ACC112 (cell line): Measurements from ENCODE around the gene ADAMTS2.

Experiments used
- H2AFZ ChIP-seq: fragments of 200-600 bp; sonication (generic); one replicate; pipeline ENCODE4 v1.6.0; 2017; ENCODE audit warnings: antibody characterized with exemption, low read length; ENCODE audit not compliant: unreplicated experiment
- H3K27ac ChIP-seq: fragments of 200-600 bp; sonication (generic); 2 replicates; pipeline ENCODE4 v1.5.1; 2014; ENCODE audit warnings: low read depth, mild to moderate bottlenecking, antibody characterized with exemption, low read length, moderate library complexity
- H3K27me3 ChIP-seq: fragments of 200-600 bp; sonication (generic); 2 replicates; pipeline ENCODE4 v1.6.1; 2014; ENCODE audit warnings: mild to moderate bottlenecking, antibody characterized with exemption, low read length, moderate library complexity, mixed read lengths; ENCODE audit not compliant: insufficient read depth
- H3K36me3 ChIP-seq: fragments of 200-600 bp; sonication (generic); 2 replicates; pipeline ENCODE4 v1.6.1; 2016; ENCODE audit warnings: mild to moderate bottlenecking, antibody characterized with exemption, low read length, moderate library complexity, mixed read lengths; ENCODE audit not compliant: insufficient read depth
- H3K4me1 ChIP-seq: fragments of 200-600 bp; sonication (generic); one replicate; pipeline ENCODE4 v1.6.1; 2016; ENCODE audit warnings: low read length, mixed read lengths; ENCODE audit not compliant: insufficient read depth, unreplicated experiment, control insufficient read depth
- H3K4me3 ChIP-seq: fragments of 200-600 bp; sonication (generic); 2 replicates; pipeline ENCODE4 v1.5.1; 2014; ENCODE audit warnings: mild to moderate bottlenecking, low read depth, low read length
- H3K79me2 ChIP-seq: fragments of 200-600 bp; sonication (generic); one replicate; pipeline ENCODE4 v1.6.0; 2016; ENCODE audit warnings: low read length; ENCODE audit not compliant: control insufficient read depth, unreplicated experiment, insufficient read depth

Gene ADAMTS2

DNA sequence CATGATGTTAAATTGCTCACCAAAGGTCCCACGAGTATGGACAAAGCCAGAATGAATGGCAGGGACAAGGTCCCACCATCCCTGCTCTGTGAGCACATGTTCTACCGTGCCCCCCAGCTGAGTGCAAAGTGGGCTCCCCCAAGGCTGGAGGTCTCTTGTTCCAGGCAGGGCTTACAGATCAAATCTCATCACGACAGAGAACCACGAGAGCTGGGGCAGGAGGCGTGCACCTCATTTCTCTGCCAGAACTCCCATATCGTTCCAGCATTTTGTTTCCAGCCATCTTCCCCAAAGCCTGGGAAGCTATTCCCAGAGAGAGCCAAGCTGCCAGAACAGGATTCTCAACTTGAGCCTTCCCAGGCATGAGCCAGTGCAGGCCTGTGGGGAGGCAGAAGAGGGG is 176.6 kb downstream of the ADAMTS2 start:
- Histone ChIP-seq H3K4me3 (no peak overlapping the region), H3K27me3 (no peaks in the 10 kb centered on the region), H2AFZ (no peak overlapping the region), H3K36me3 (peaks cover 3% of the 10 kb centered on the region; the same call in 1 of the 2 replicates), H3K27ac (no peak overlapping the region), H3K4me1 (peaks cover 3% of the 10 kb centered on the region), H3K79me2 (no peaks in the 10 kb centered on the region)

DNA sequence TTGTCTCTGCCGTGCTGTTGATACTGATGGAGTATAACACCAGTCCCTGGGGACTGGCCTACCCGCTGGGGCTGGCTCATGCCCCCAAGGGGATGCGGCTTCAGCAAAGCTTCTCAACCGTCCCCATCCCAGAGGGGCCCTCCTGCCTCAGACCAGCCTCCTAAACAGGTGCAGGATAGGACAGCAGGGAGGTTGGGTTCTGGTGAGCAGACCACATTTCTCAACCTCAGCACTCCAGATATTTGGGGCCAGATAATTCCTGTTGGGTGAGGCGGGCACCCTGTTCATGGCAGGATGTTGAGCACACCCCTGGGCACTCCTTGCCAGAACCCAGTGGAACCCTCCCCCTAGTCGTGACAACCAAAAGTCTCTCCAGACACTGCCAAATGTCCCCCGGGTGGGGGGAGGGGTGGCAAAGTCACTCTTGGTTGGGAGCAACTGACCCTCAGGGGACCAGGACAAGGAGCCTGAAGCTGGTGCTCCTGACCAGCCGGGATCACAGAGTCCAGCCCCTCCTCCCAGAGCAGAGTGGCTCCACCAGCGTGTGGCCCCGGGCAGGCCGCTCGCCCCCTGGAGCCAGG is 177.3 kb downstream of the ADAMTS2 start:
- peaks cover 3% of the 10 kb centered on the region; the same call in 1 of the 2 replicates for H3K36me3 ChIP-seq
- H3K4me1 ChIP-seq, result peaks cover 3% of the 10 kb centered on the region
- no peaks in the 10 kb centered on the region for H3K27me3 ChIP-seq
- no peak overlapping the region for H3K4me3 ChIP-seq
- no peak overlapping the region for H3K27ac ChIP-seq
- H3K79me2 ChIP-seq, result no peaks in the 10 kb centered on the region
- no peak overlapping the region for H2AFZ ChIP-seq

- peaks cover 3% of the 10 kb centered on the region for H3K4me1 ChIP-seq
- no peaks in the 10 kb centered on the region for H3K79me2 ChIP-seq
- no peak overlapping the region for H2AFZ ChIP-seq
- no peak overlapping the region for H3K27ac ChIP-seq
- H3K27me3 ChIP-seq, result no peaks in the 10 kb centered on the region
- peak overlapping the region; percentile 61 for H3K4me3 ChIP-seq
- H3K36me3 ChIP-seq, result peaks cover 11% of the 10 kb centered on the region; the same call in 1 of the 2 replicates
Observed at GRCh38 chr5:179166886-179167841, 178.1 kb downstream of the ADAMTS2 start.

DNA sequence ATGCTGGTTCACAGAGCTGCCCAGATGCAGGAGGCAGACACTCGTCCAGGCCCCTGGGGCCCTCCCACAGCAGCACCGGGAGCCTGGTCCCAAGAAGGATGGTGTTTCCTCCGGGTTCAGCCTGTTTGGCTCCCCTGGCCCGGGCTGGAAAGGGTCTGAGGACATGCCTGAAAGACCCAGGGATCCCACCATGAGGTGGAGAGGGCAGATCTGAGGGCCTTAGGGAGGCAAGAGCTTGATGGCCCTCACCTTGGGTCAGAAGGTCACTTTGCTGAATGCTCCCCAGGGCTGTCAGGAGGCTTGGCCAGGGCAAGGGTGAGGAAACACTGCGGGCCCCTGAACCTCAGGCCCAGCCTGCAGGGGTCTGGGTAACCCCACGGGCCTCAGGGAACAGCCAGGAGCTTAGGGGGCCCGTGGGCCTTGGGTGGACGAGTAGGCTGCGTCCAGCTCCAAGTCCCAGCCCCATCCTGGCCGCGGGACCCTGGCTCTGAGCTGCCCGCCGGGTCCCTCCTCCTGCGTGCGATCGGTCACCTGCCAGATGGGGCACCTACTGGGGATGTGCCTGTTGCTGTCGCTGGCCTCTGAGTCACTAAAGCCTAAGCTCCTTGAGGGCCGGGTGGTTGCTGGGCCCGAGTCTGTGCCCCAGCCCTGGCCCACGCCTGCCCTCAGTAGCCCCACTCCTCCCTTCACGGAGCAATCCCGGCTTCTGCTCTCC is 178.9 kb downstream of the ADAMTS2 start:
- no peaks in the 10 kb centered on the region for H3K27me3 ChIP-seq

DNA sequence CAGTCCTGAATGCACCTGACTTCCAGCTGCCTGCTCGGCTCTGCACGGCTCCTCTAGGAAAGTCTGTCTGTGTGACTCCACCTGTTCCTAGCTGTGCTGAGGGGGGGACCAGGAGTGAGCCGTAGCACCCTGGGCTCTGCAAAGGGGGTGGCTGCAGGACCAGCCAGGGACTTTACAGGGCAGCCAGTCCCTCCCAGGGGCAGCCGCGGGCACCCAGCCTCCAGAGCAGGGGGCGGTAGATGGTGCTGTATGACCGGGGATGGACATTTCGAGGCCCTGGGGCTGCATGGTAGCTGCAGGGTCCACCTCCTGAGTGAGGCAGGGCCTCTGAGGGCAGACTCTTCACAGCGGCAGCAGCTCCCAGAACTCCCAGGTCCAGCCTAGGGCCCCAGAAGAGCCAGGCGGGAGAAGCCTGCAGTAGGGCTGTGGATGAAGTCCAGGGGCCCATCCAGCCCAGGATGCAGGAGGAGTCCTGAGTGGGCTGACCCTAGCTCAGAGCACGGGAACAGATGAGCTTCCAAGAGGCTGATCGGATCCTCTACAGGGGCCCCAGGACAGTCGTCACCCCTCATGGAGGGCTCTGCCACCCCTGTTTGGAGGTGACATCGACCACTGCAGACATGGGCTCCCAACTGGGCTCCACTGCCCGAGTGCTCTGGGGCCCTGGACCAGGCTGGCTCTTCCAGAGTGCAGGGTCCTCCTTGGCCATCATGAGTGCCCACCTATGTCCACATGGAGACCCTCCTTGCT is 179.7 kb downstream of the ADAMTS2 start:
- peaks cover 3% of the 10 kb centered on the region for H3K4me1 ChIP-seq
- no peak overlapping the region for H3K4me3 ChIP-seq
- H3K27ac ChIP-seq, result no peak overlapping the region
- no peaks in the 10 kb centered on the region for H3K79me2 ChIP-seq
- H2AFZ ChIP-seq, result no peak overlapping the region
- H3K36me3 ChIP-seq, result peaks cover 22% of the 10 kb centered on the region; the same call in 1 of the 2 replicates
- H3K27me3 ChIP-seq, result no peaks in the 10 kb centered on the region

More for the DNA sequence above, 178.9 kb downstream of the ADAMTS2 start:
- peaks cover 3% of the 10 kb centered on the region for H3K4me1 ChIP-seq
- no peak overlapping the region for H2AFZ ChIP-seq
- H3K4me3 ChIP-seq, result no peak overlapping the region
- H3K79me2 ChIP-seq, result no peaks in the 10 kb centered on the region
- no peak overlapping the region for H3K27ac ChIP-seq
- peaks cover 15% of the 10 kb centered on the region; the same call in 1 of the 2 replicates for H3K36me3 ChIP-seq

DNA sequence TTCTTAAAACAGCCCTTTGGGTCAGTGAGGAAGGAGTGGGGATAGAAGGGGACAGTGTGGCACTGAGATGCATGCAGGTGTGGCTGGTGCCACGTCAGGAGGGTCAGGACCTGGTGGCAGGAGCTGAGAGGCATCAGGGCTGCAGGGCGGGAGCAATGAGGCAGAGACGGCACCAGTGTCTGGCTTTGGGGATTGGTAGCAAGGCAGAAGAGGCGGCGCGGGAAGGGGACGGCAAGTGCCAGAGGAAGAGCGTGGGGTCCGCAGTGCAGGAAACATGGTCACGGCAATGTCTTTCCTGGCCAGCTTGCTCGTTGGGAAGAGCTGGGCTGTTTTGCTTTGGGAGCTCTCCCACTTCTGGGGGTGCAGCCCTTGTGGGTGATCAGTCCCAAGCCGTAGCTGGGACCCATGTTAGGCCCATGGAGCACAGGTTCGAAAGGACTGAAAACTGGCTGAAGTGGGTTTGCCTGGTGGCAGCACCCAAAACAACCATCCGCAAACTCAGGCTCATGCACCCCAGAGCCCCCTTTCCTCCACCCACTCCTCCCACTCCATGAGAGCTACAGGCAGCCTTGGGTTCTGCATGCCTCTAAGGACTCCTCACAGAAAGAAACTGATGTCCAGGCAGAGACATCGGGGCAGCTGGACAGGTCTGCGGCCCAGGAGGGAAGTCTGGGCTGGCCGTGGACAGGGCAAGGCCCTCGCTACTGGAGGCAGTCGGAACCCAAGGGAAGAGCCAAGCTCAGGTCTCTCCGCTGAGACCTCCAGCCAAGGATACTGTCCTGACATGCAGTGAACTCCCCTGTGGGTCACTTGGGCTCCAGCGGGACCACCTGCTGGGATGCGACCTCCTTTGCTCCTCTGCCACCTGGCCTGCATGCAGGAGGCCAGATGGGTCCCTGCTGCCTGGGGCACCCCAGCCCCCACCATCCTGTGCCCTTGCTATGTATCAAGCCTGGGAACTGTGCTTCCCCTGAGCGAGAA is 180.6 kb downstream of the ADAMTS2 start:
- Histone ChIP-seq H3K4me1 (peaks cover 3% of the 10 kb centered on the region), H3K27me3 (no peaks in the 10 kb centered on the region), H3K27ac (no peak overlapping the region), H3K36me3 (peaks cover 22% of the 10 kb centered on the region; the same call in 1 of the 2 replicates), H2AFZ (no peak overlapping the region), H3K4me3 (no peak overlapping the region), H3K79me2 (no peaks in the 10 kb centered on the region)

DNA sequence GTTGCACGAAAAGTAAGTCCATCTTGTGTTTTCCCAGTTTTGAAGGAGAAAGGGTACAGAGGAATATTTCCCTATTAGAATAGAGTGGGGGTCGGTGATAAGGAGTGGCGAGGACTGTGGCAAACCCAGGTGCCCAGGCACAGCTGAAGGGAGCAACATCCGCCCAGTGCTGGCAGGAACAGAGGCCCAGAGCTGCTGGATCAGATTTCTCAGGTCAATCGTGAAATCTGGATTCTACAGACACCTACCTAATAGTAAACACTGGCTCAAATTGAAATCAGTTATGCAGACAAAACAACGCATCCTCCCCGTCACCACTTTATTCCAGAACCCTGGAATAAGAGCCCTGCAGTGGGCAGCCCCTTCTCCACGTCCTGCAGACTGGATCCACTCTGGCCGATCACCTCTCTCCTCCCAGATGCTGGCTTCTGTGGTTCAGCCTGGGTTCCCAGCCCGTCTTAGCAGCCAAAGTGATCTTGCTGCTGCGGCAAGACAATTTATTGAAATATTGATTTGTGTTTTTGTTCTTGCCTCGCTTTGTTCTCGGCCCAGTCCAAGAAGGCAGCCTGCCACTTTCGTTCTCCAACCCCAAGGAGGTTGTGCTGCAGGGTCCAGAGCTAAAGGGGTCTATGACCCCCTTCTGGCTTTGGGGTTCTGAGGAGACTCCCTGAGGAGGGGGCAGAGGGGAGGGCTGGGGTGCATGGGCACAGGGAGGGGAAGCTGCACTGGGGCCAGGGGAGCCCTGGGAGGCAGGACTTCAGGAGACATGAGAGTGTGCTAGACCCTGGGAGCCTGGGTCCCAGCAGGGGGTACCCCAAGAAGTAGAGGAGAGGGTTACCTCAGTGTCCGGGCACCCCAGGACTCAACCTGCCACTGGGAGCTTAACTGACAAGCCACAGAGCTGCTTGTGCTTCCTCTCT is 181.8 kb downstream of the ADAMTS2 start:
- Histone ChIP-seq H3K4me3 (no peak overlapping the region), H3K27ac (no peak overlapping the region), H3K36me3 (peaks cover 22% of the 10 kb centered on the region; the same call in 1 of the 2 replicates), H3K79me2 (no peaks in the 10 kb centered on the region), H2AFZ (no peak overlapping the region), H3K27me3 (no peaks in the 10 kb centered on the region), H3K4me1 (peaks cover 3% of the 10 kb centered on the region)

- H3K27me3 ChIP-seq, result no peaks in the 10 kb centered on the region
- no peaks in the 10 kb centered on the region for H3K79me2 ChIP-seq
- no peak overlapping the region for H3K27ac ChIP-seq
- peaks cover 3% of the 10 kb centered on the region for H3K4me1 ChIP-seq
- H3K4me3 ChIP-seq, result no peak overlapping the region
- no peak overlapping the region for H2AFZ ChIP-seq
- peaks cover 23% of the 10 kb centered on the region; the same call in 1 of the 2 replicates for H3K36me3 ChIP-seq
Observed at GRCh38 chr5:179162351-179163235, 182.7 kb downstream of the ADAMTS2 start.
